Renal pelvis (tissue), 12 donors: ENCODE measurements around the gene GPR75. TPM values are rescaled to one million over a fixed set of nuclear protein-coding genes. Genes with fewer than 3 reads are reported as not detected.

ENCODE experiments used
- DNase-seq: peaks from one replicate; pipeline ENCODE4 v3.0.0-alpha.2; 2013
- long read RNA-seq, 16 experiments: transcript quantifications; one replicate each; lab custom pipeline, GENCODE V29; 2026
- polyA plus RNA-seq, 3 donors: library from polyadenylated mRNA; unstranded; fragments of 120-200 nt; gene quantifications; one replicate each; pipeline ENCODE4 v1.2.1, GENCODE V29; 2013; ENCODE audit not compliant: insufficient read length in 3 of 3

Gene GPR75
- polyA plus RNA-seq = 1 to 10 TPM; 1.6 to 4.8 (median 3.9) TPM
- long read RNA-seq, donor 1 = 0 reads
- long read RNA-seq, donor 2 = 0 reads
- long read RNA-seq, donor 3 = 0 reads
- long read RNA-seq, donor 4 = 0 reads
- long read RNA-seq, donor 5 = 0 reads
- long read RNA-seq, donor 6 = 0 reads
- long read RNA-seq, donor 7 = 0 reads
- long read RNA-seq, donor 8 = 0 reads
- long read RNA-seq, donor 9, partial matches to known transcripts = 0 of 2 reads
- long read RNA-seq, donor 9, other reads (novel, unspliced or antisense) = 0 of 2 reads
- long read RNA-seq, donor 10 = 0 reads
- long read RNA-seq, donor 11 = 0 reads
- long read RNA-seq, donor 12 = 0 reads
- long read RNA-seq, donor 13 = 0 reads
- long read RNA-seq, donor 14 = 0 reads
- long read RNA-seq, donor 15, partial matches to known transcripts = 0 of 2 reads
- long read RNA-seq, donor 15, other reads (novel, unspliced or antisense) = 0 of 2 reads
- long read RNA-seq, donor 16, partial matches to known transcripts = 0 of 1 reads
- long read RNA-seq, donor 16, other reads (novel, unspliced or antisense) = 0 of 1 reads

- DNase-seq = peak; percentile 23
Measured at GRCh38 chr2:53859206-53860181, at the start of gene GPR75. GPR75 (minus strand) TSS chr2:53859967; CDS start chr2:53854756, 5,211 bp downstream.

GRCh38 chr2:53907582-53907981 is 47.8 kb upstream of the GPR75 start:
- DNase-seq = no peak

GRCh38 chr2:53905396-53905795 is 45.6 kb upstream of the GPR75 start:
- DNase-seq = no peak

- no peak for DNase-seq
Measured at GRCh38 chr2:53903011-53903410, 43.2 kb upstream of the GPR75 start.

GRCh38 chr2:53901192-53901591 is 41.4 kb upstream of the GPR75 start:
- no peak for DNase-seq

- DNase-seq = no peak
Measured at GRCh38 chr2:53896864-53897263, 37.1 kb upstream of the GPR75 start.

GRCh38 chr2:53886406-53887280 is 26.9 kb upstream of the GPR75 start:
- DNase-seq = no peak

- no peak for DNase-seq
Measured at GRCh38 chr2:53884883-53885282, 25.1 kb upstream of the GPR75 start.

GRCh38 chr2:53881986-53882385 is 22.2 kb upstream of the GPR75 start:
- no peak for DNase-seq

- no peak for DNase-seq
Measured at GRCh38 chr2:53881360-53881759, 21.6 kb upstream of the GPR75 start.

- DNase-seq = no peak
Measured at GRCh38 chr2:53880756-53881155, 21.0 kb upstream of the GPR75 start.

GRCh38 chr2:53877556-53877955 is 17.8 kb upstream of the GPR75 start:
- no peak for DNase-seq

GRCh38 chr2:53877112-53877511 is 17.3 kb upstream of the GPR75 start:
- DNase-seq = no peak

GRCh38 chr2:53874401-53874950 is 14.7 kb upstream of the GPR75 start:
- DNase-seq = no peak

GRCh38 chr2:53867773-53868172 is 8.0 kb upstream of the GPR75 start:
- no peak for DNase-seq

- DNase-seq = no peak
Measured at GRCh38 chr2:53867169-53867568, 7.4 kb upstream of the GPR75 start.

GRCh38 chr2:53865962-53866361 is 6.2 kb upstream of the GPR75 start:
- peak; percentile 3 for DNase-seq

- DNase-seq = no peak
Measured at GRCh38 chr2:53865264-53865663, 5.5 kb upstream of the GPR75 start.

- no peak for DNase-seq
Measured at GRCh38 chr2:53863538-53864227, 3.9 kb upstream of the GPR75 start.

GRCh38 chr2:53861824-53862223 is 2.1 kb upstream of the GPR75 start:
- DNase-seq = no peak
